Mucosa of stomach (tissue), 1 donor: Measurements from ENCODE around the gene BOD1.

Experiments
- H3K27me3 ChIP-seq: one replicate; pipeline ENCODE4 v1.7.0; 2013; ENCODE audit warnings: mild to moderate bottlenecking, low read length; ENCODE audit not compliant: control insufficient read depth, insufficient read depth
- H3K36me3 ChIP-seq: one replicate; pipeline ENCODE4 v1.7.0; 2013; ENCODE audit warnings: low read length; ENCODE audit not compliant: control insufficient read depth, insufficient read depth
- H3K4me1 ChIP-seq: one replicate; pipeline ENCODE4 v1.7.0; 2013; ENCODE audit warnings: mild to moderate bottlenecking, low read length; ENCODE audit not compliant: control insufficient read depth, insufficient read depth
- H3K4me3 ChIP-seq: one replicate; pipeline ENCODE4 v1.7.0; 2013; ENCODE audit warnings: low read length
- H3K9ac ChIP-seq: one replicate; pipeline ENCODE4 v1.7.0; 2013; ENCODE audit warnings: mild to moderate bottlenecking, low read length, moderate library complexity
- H3K9me3 ChIP-seq: one replicate; pipeline ENCODE4 v1.7.0; 2013; ENCODE audit warnings: mild to moderate bottlenecking, low read length, moderate library complexity; ENCODE audit not compliant: control insufficient read depth
- donor health status: Pancreatic carcinoma.

The BOD1 gene

GRCh38 chr5:173634465-173634983 lies 18.1 kb upstream of the BOD1 start:
- no peaks in the 10 kb centered on the region for H3K4me1 ChIP-seq
- no peak overlapping the region for H3K9ac ChIP-seq
- H3K36me3 ChIP-seq: no peaks in the 10 kb centered on the region
- peaks cover 4% of the 10 kb centered on the region for H3K27me3 ChIP-seq
- H3K9me3 ChIP-seq: no peaks in the 10 kb centered on the region
- no peak overlapping the region for H3K4me3 ChIP-seq

- no peak overlapping the region for H3K9ac ChIP-seq
- no peaks in the 10 kb centered on the region for H3K36me3 ChIP-seq
- H3K4me1 ChIP-seq: no peaks in the 10 kb centered on the region
- H3K4me3 ChIP-seq: no peak overlapping the region
- no peaks in the 10 kb centered on the region for H3K9me3 ChIP-seq
- peaks cover 5% of the 10 kb centered on the region for H3K27me3 ChIP-seq
These were observed 16.9 kb upstream of the BOD1 start for GRCh38 chr5:173633304-173633703.

- Histone ChIP-seq H3K4me1 (no peaks in the 10 kb centered on the region), H3K27me3 (peaks cover 5% of the 10 kb centered on the region), H3K4me3 (no peak overlapping the region), H3K9ac (no peak overlapping the region), H3K9me3 (no peaks in the 10 kb centered on the region), H3K36me3 (no peaks in the 10 kb centered on the region)
These were observed 15.0 kb upstream of the BOD1 start for GRCh38 chr5:173631478-173631877.

GRCh38 chr5:173630724-173631365 lies 14.4 kb upstream of the BOD1 start:
- Histone ChIP-seq H3K9ac (no peak overlapping the region), H3K4me1 (no peaks in the 10 kb centered on the region), H3K4me3 (no peak overlapping the region)

GRCh38 chr5:173629628-173630027 lies 13.2 kb upstream of the BOD1 start:
- no peaks in the 10 kb centered on the region for H3K4me1 ChIP-seq
- H3K36me3 ChIP-seq: no peaks in the 10 kb centered on the region
- H3K4me3 ChIP-seq: no peak overlapping the region
- H3K9me3 ChIP-seq: no peaks in the 10 kb centered on the region
- no peak overlapping the region for H3K9ac ChIP-seq
- peaks cover 5% of the 10 kb centered on the region for H3K27me3 ChIP-seq

More at GRCh38 chr5:173630724-173631365, 14.4 kb upstream of the BOD1 start:
- Histone ChIP-seq H3K36me3 (no peaks in the 10 kb centered on the region), H3K27me3 (peaks cover 5% of the 10 kb centered on the region), H3K9me3 (no peaks in the 10 kb centered on the region)

GRCh38 chr5:173628501-173628900 lies 12.1 kb upstream of the BOD1 start:
- Histone ChIP-seq H3K36me3 (no peaks in the 10 kb centered on the region), H3K9ac (no peak overlapping the region), H3K4me1 (no peaks in the 10 kb centered on the region), H3K27me3 (peaks cover 5% of the 10 kb centered on the region), H3K4me3 (no peak overlapping the region), H3K9me3 (no peaks in the 10 kb centered on the region)

- Histone ChIP-seq H3K27me3 (peaks cover 5% of the 10 kb centered on the region), H3K4me3 (no peak overlapping the region), H3K36me3 (no peaks in the 10 kb centered on the region), H3K9ac (no peak overlapping the region), H3K4me1 (no peaks in the 10 kb centered on the region), H3K9me3 (no peaks in the 10 kb centered on the region)
These were observed 11.5 kb upstream of the BOD1 start for GRCh38 chr5:173627860-173628392.

- Histone ChIP-seq H3K27me3 (peaks cover 5% of the 10 kb centered on the region), H3K36me3 (no peaks in the 10 kb centered on the region), H3K9ac (no peak overlapping the region), H3K4me3 (no peak overlapping the region), H3K9me3 (no peaks in the 10 kb centered on the region), H3K4me1 (no peaks in the 10 kb centered on the region)
These were observed 10.8 kb upstream of the BOD1 start for GRCh38 chr5:173627271-173627670.

GRCh38 chr5:173626505-173626820 lies 10.0 kb upstream of the BOD1 start:
- Histone ChIP-seq H3K36me3 (no peaks in the 10 kb centered on the region), H3K9me3 (no peaks in the 10 kb centered on the region), H3K4me3 (no peak overlapping the region), H3K4me1 (no peaks in the 10 kb centered on the region), H3K9ac (no peak overlapping the region), H3K27me3 (peaks cover 5% of the 10 kb centered on the region)

GRCh38 chr5:173625673-173626504 lies 9.4 kb upstream of the BOD1 start:
- no peaks in the 10 kb centered on the region for H3K9me3 ChIP-seq
- H3K36me3 ChIP-seq: no peaks in the 10 kb centered on the region
- H3K4me3 ChIP-seq: no peak overlapping the region
- no peaks in the 10 kb centered on the region for H3K4me1 ChIP-seq
- no peak overlapping the region for H3K9ac ChIP-seq
- H3K27me3 ChIP-seq: peaks cover 5% of the 10 kb centered on the region

GRCh38 chr5:173625261-173625660 lies 8.8 kb upstream of the BOD1 start:
- H3K4me1 ChIP-seq: no peaks in the 10 kb centered on the region
- no peak overlapping the region for H3K4me3 ChIP-seq
- H3K27me3 ChIP-seq: peaks cover 5% of the 10 kb centered on the region
- no peak overlapping the region for H3K9ac ChIP-seq
- H3K36me3 ChIP-seq: no peaks in the 10 kb centered on the region
- H3K9me3 ChIP-seq: no peaks in the 10 kb centered on the region

GRCh38 chr5:173624282-173624681 lies 7.8 kb upstream of the BOD1 start:
- no peaks in the 10 kb centered on the region for H3K36me3 ChIP-seq
- no peaks in the 10 kb centered on the region for H3K4me1 ChIP-seq
- H3K9ac ChIP-seq: no peak overlapping the region
- no peak overlapping the region for H3K4me3 ChIP-seq
- no peaks in the 10 kb centered on the region for H3K9me3 ChIP-seq
- no peaks in the 10 kb centered on the region for H3K27me3 ChIP-seq
